Stimulated activated CD4-positive, alpha-beta T cell treated with anti-CD3 and anti-CD28 coated beads, Interleukin-12 subunit alpha, Interleukin-12 subunit beta, amount 100 ng/mL, for 4 hours (primary cell): ENCODE results near the gene WNT16.
"Not testable (repeated sequence)": the region's sequence is repeated elsewhere in the genome, so short reads cannot be mapped to it uniquely, and the experiment has no call there.

Source experiments
- DNase-seq: peaks from one replicate; pipeline ENCODE4 v3.0.0-alpha.2; 2020

The WNT16 gene

GRCh38 chr7:121307021-121307574 lies 21.7 kb upstream of the WNT16 start:
- no peak for DNase-seq

- DNase-seq, result no peak
These were observed 15.5 kb upstream of the WNT16 start for GRCh38 chr7:121313220-121313792.

- DNase-seq, result no peak
These were observed 14.8 kb upstream of the WNT16 start for GRCh38 chr7:121313793-121314676.

GRCh38 chr7:121315170-121315569 lies 13.6 kb upstream of the WNT16 start:
- DNase-seq, result not testable (repeated sequence)

- no peak for DNase-seq
These were observed 6.3 kb upstream of the WNT16 start for GRCh38 chr7:121322460-121322859.

GRCh38 chr7:121323515-121324302 lies 5.1 kb upstream of the WNT16 start:
- no peak for DNase-seq

GRCh38 chr7:121327671-121328070 lies 1.1 kb upstream of the WNT16 start:
- DNase-seq, result no peak

- no peak for DNase-seq
These were observed 622 bp downstream of the WNT16 start for GRCh38 chr7:121329191-121330052.

GRCh38 chr7:121330053-121330833 lies 1.4 kb downstream of the WNT16 start:
- no peak for DNase-seq

- no peak for DNase-seq
These were observed 2.2 kb downstream of the WNT16 start for GRCh38 chr7:121331048-121331447.

- no peak for DNase-seq
These were observed 2.8 kb downstream of the WNT16 start for GRCh38 chr7:121331574-121331973.

- DNase-seq, result no peak
These were observed 5.6 kb downstream of the WNT16 start for GRCh38 chr7:121334376-121334775.

- DNase-seq, result no peak
These were observed 6.3 kb downstream of the WNT16 start for GRCh38 chr7:121334875-121335648.

- no peak for DNase-seq
These were observed 7.8 kb downstream of the WNT16 start for GRCh38 chr7:121336579-121336978.

GRCh38 chr7:121337398-121337797 lies 8.6 kb downstream of the WNT16 start:
- no peak for DNase-seq

GRCh38 chr7:121339082-121339481 lies 10.3 kb downstream of the WNT16 start:
- DNase-seq, result no peak

- DNase-seq, result no peak
These were observed 13.1 kb downstream of the WNT16 start for GRCh38 chr7:121341933-121342332.

GRCh38 chr7:121342631-121343030 lies 13.8 kb downstream of the WNT16 start:
- DNase-seq, result no peak

- no peak for DNase-seq
These were observed 14.5 kb downstream of the WNT16 start for GRCh38 chr7:121343302-121343701.

- no peak for DNase-seq
These were observed 15.3 kb downstream of the WNT16 start for GRCh38 chr7:121344093-121344492.

GRCh38 chr7:121344497-121344896 lies 15.7 kb downstream of the WNT16 start:
- DNase-seq, result no peak
